Neural cell (in vitro differentiated cells): ENCODE data around the gene GABRG3. TPM values are rescaled to one million over a fixed set of nuclear protein-coding genes. Genes with fewer than 3 reads are reported as not detected.

ENCODE experiments used
- H2AFZ ChIP-seq: fragments of 200-600, 300-800 bp; sonication (generic), shearing (Covaris generic); 2 replicates; pipeline ENCODE4 v1.6.0; 2014; ENCODE audit warnings: low read depth, mild to moderate bottlenecking, antibody characterized with exemption, low read length, moderate library complexity
- H3F3A ChIP-seq: fragments of 200-600 bp; shearing (Covaris generic); 2 replicates; pipeline ENCODE4 v1.6.1; 2016; ENCODE audit warnings: mild to moderate bottlenecking, moderate library complexity, mixed read lengths, antibody characterized with exemption, low read length; ENCODE audit not compliant: insufficient read depth, poor library complexity, severe bottlenecking
- H3K27ac ChIP-seq: fragments of 200-600, 300-800 bp; sonication (generic), shearing (Covaris generic); 2 replicates; pipeline ENCODE4 v1.5.1; 2014; ENCODE audit warnings: mild to moderate bottlenecking, low read length, moderate library complexity
- H3K27me3 ChIP-seq: fragments of 300-800, 200-600 bp; sonication (generic), shearing (Covaris generic); 2 replicates; pipeline ENCODE4 v1.6.0; 2014; ENCODE audit warnings: mild to moderate bottlenecking, low read depth, low read length, moderate library complexity; ENCODE audit not compliant: insufficient read depth
- H3K36me3 ChIP-seq: fragments of 300-800, 200-600 bp; sonication (generic), shearing (Covaris generic); 2 replicates; pipeline ENCODE4 v1.5.1; 2014; ENCODE audit warnings: mild to moderate bottlenecking, antibody characterized with exemption, low read length, moderate library complexity; ENCODE audit not compliant: insufficient read depth
- H3K4me2 ChIP-seq: fragments of 300-800, 200-600 bp; sonication (generic), shearing (Covaris generic); 2 replicates; pipeline ENCODE4 v1.6.0; 2014; ENCODE audit warnings: mild to moderate bottlenecking, low read length
- H3K4me3 ChIP-seq: fragments of 300-800, 200-600 bp; sonication (generic), shearing (Covaris generic); 2 replicates; pipeline ENCODE4 v1.5.1; 2014; ENCODE audit warnings: mild to moderate bottlenecking, low read length, moderate library complexity
- H3K79me2 ChIP-seq: fragments of 200-600 bp; shearing (Covaris generic); replicated peaks from 2 replicates; pipeline ENCODE4 v1.6.0; 2014; ENCODE audit warnings: mild to moderate bottlenecking, low read length, moderate library complexity; ENCODE audit not compliant: insufficient read depth
- H3K9ac ChIP-seq: fragments of 300-800, 200-600 bp; sonication (generic), shearing (Covaris generic); 2 replicates; pipeline ENCODE4 v1.6.1; 2016; ENCODE audit warnings: mild to moderate bottlenecking, low read length, mixed read lengths
- H3K9me2 ChIP-seq: fragments of 200-600 bp; shearing (Covaris generic); 2 replicates; pipeline ENCODE4 v1.6.1; 2016; ENCODE audit warnings: mild to moderate bottlenecking, low read length, mixed read lengths; ENCODE audit not compliant: insufficient read depth
- H3K9me3 ChIP-seq: fragments of 200-600, 300-800 bp; sonication (generic), shearing (Covaris generic); 2 replicates; pipeline ENCODE4 v1.6.1; 2016; ENCODE audit warnings: mild to moderate bottlenecking, mixed run types, low read length, moderate library complexity, mixed read lengths
- H4K20me1 ChIP-seq: fragments of 200-600 bp; shearing (Covaris generic); 2 replicates; pipeline ENCODE4 v1.6.1; 2016; ENCODE audit warnings: mild to moderate bottlenecking, mixed run types; ENCODE audit not compliant: insufficient read depth
- EP300 ChIP-seq: fragments of 450-650 bp; conservative IDR thresholded peaks from 2 replicates; pipeline ENCODE4 v1.6.1; 2014; ENCODE audit warnings: antibody characterized with exemption, mild to moderate bottlenecking, moderate library complexity; ENCODE audit not compliant: poor library complexity, severe bottlenecking
- EZH2 ChIP-seq: fragments of 200-600, 300-800 bp; shearing (Covaris generic), sonication (generic); IDR thresholded peaks from 2 replicates; pipeline ENCODE4 v1.6.1; 2014; ENCODE audit warnings: antibody characterized with exemption, low read length, borderline replicate concordance, mild to moderate bottlenecking; ENCODE audit not compliant: insufficient read depth, poor library complexity, severe bottlenecking
- MXI1 ChIP-seq: fragments of 450-650 bp; conservative IDR thresholded peaks from 2 replicates; pipeline ENCODE4 v1.6.1; 2014; ENCODE audit warnings: antibody characterized with exemption, mild to moderate bottlenecking; ENCODE audit not compliant: poor library complexity, severe bottlenecking
- POLR2AphosphoS5 ChIP-seq: IDR thresholded peaks from 2 replicates; pipeline ENCODE4 v1.6.1; 2012
- RAD21 ChIP-seq: fragments of 450-650 bp; conservative IDR thresholded peaks from 2 replicates; pipeline ENCODE4 v1.6.1; 2014; ENCODE audit warnings: antibody characterized with exemption, mild to moderate bottlenecking, moderate library complexity
- SMC3 ChIP-seq: fragments of 450-650 bp; conservative IDR thresholded peaks from 2 replicates; pipeline ENCODE4 v1.6.1; 2014; ENCODE audit warnings: antibody characterized with exemption, mild to moderate bottlenecking, moderate library complexity; ENCODE audit not compliant: poor library complexity
- TAF1 ChIP-seq: IDR thresholded peaks from 2 replicates; pipeline ENCODE4 v1.6.1; 2012; ENCODE audit warnings: low read depth
- polyA plus RNA-seq: library from polyadenylated mRNA; depleted of rRNA; stranded (reverse); fragments of >200 nt; gene quantifications from 2 replicates; pipeline ENCODE4 v1.2.3, GENCODE V29; 2014
- TF ChIP-seq, protein P1 (sequence below): IDR thresholded peaks from 2 replicates; pipeline ENCODE4 v1.6.1; 2012; ENCODE audit warnings: borderline replicate concordance
- TF ChIP-seq, protein P2 (sequence below): fragments of 450-650 bp; IDR thresholded peaks from 2 replicates; pipeline ENCODE4 v1.5.1; 2014; ENCODE audit warnings: antibody characterized with exemption, mild to moderate bottlenecking, moderate library complexity; ENCODE audit not compliant: poor library complexity, severe bottlenecking

GABRG3 gene
- polyA plus RNA-seq, 1 donor from 2014 or later, result 1.2 TPM

DNA sequence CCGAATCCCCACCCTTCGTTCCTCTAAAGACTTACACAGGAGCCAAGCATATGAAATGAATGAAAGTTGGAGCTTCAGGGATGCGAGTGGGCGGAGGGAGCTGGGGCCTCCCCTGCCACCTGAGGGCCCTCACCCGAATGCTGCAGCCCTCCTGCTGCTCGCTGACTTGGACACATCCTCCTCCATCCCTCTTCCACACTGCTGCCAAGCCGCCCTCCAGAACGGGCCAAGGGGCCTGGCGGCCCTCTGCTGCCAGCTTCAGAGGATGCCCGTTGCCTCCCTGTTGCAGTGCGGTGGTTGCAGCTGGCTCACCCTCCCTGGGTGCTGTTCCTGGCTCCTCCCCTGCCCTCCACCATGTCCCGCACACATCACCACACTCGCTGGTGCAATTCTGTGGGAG lies 71.2 kb downstream of the GABRG3 start:
- H4K20me1 ChIP-seq, result no peaks in the 10 kb centered on the region
- no peaks in the 10 kb centered on the region for H3K9me3 ChIP-seq
- H3K9me2 ChIP-seq, result no peaks in the 10 kb centered on the region
- no peak overlapping the region for H3K27ac ChIP-seq
- H3K4me3 ChIP-seq, result no peak overlapping the region
- H3K4me2 ChIP-seq, result no peak overlapping the region
- H2AFZ ChIP-seq, result no peak overlapping the region
- H3K79me2 ChIP-seq, result no peaks in the 10 kb centered on the region
- TF ChIP-seq MXI1 (no peak), TAF1 (no peak), SMC3 (no peak), RAD21 (no peak), EZH2 (no peak), EP300 (no peak), POLR2AphosphoS5 (no peak)
- TF ChIP-seq, protein P1, sequence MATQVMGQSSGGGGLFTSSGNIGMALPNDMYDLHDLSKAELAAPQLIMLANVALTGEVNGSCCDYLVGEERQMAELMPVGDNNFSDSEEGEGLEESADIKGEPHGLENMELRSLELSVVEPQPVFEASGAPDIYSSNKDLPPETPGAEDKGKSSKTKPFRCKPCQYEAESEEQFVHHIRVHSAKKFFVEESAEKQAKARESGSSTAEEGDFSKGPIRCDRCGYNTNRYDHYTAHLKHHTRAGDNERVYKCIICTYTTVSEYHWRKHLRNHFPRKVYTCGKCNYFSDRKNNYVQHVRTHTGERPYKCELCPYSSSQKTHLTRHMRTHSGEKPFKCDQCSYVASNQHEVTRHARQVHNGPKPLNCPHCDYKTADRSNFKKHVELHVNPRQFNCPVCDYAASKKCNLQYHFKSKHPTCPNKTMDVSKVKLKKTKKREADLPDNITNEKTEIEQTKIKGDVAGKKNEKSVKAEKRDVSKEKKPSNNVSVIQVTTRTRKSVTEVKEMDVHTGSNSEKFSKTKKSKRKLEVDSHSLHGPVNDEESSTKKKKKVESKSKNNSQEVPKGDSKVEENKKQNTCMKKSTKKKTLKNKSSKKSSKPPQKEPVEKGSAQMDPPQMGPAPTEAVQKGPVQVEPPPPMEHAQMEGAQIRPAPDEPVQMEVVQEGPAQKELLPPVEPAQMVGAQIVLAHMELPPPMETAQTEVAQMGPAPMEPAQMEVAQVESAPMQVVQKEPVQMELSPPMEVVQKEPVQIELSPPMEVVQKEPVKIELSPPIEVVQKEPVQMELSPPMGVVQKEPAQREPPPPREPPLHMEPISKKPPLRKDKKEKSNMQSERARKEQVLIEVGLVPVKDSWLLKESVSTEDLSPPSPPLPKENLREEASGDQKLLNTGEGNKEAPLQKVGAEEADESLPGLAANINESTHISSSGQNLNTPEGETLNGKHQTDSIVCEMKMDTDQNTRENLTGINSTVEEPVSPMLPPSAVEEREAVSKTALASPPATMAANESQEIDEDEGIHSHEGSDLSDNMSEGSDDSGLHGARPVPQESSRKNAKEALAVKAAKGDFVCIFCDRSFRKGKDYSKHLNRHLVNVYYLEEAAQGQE, result no peak
- TF ChIP-seq, protein P2, sequence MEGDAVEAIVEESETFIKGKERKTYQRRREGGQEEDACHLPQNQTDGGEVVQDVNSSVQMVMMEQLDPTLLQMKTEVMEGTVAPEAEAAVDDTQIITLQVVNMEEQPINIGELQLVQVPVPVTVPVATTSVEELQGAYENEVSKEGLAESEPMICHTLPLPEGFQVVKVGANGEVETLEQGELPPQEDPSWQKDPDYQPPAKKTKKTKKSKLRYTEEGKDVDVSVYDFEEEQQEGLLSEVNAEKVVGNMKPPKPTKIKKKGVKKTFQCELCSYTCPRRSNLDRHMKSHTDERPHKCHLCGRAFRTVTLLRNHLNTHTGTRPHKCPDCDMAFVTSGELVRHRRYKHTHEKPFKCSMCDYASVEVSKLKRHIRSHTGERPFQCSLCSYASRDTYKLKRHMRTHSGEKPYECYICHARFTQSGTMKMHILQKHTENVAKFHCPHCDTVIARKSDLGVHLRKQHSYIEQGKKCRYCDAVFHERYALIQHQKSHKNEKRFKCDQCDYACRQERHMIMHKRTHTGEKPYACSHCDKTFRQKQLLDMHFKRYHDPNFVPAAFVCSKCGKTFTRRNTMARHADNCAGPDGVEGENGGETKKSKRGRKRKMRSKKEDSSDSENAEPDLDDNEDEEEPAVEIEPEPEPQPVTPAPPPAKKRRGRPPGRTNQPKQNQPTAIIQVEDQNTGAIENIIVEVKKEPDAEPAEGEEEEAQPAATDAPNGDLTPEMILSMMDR, result no peak
- H3K27me3 ChIP-seq, result no peaks in the 10 kb centered on the region
- H3F3A ChIP-seq, result no peaks in the 10 kb centered on the region
- no peak overlapping the region for H3K9ac ChIP-seq
- H3K36me3 ChIP-seq, result no peaks in the 10 kb centered on the region

DNA sequence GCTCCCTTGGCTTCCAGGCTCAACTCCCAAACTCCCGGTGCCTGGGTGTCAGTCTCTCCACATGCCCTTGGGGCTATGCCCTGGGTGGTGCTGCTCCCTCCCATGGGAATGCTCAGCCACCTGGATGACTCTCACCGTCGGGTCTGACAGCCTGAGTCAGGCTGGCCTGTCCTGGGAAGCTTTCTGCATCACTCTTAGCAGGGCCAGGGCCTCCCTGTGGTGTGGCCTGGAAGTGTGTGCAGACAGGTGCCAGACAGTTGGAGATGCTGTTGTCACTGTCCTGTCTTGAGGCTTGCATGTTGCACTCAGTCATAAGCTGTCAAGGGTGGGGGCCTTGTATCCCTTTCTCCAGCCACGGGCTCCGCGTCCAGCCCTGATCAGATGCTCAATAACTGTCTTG lies 71.7 kb downstream of the GABRG3 start:
- Histone ChIP-seq H3F3A (no peaks in the 10 kb centered on the region), H3K4me3 (no peak overlapping the region), H2AFZ (no peak overlapping the region), H3K4me2 (no peak overlapping the region), H3K27ac (no peak overlapping the region), H4K20me1 (no peaks in the 10 kb centered on the region), H3K9me3 (no peaks in the 10 kb centered on the region), H3K9ac (no peak overlapping the region), H3K36me3 (no peaks in the 10 kb centered on the region), H3K79me2 (no peaks in the 10 kb centered on the region), H3K9me2 (no peaks in the 10 kb centered on the region), H3K27me3 (no peaks in the 10 kb centered on the region)
- TF ChIP-seq RAD21, result no peak
- no peak for TF ChIP-seq SMC3
- TF ChIP-seq, protein P2, result no peak
- no peak for TF ChIP-seq MXI1
- no peak for TF ChIP-seq EP300
- TF ChIP-seq, protein P1, result no peak
- TF ChIP-seq TAF1, result no peak
- TF ChIP-seq EZH2, result no peak
